HepG2 (cell line): ENCODE data around the gene SMG5. TPM values are rescaled to one million over a fixed set of nuclear protein-coding genes. Genes with fewer than 3 reads are reported as not detected.

Experiments
- ATAC-seq: fragments of 200-7000 bp; cut with Tn5 transposase; 3 replicates; pipeline ENCODE4 v1.9.1; 2020; ENCODE audit warnings: mild to moderate bottlenecking, moderate library complexity
- BruUV-seq: library from RNA; stranded (reverse); fragments of 400-500 nt; replicated peaks from 2 replicates; lab custom pipeline; 2021; lab: Mats Ljungman, UMichigan
- CTCF ChIA-PET: fragments of 300-600 bp; formaldehyde crosslinking; extraction: SDS; loops from one replicate; lab custom pipeline; 2021; ENCODE audit warnings: low total read pairs, inconsistent platforms, low intra/inter-chr PET ratio; lab: Yijun Ruan, JAX
- POLR2A ChIA-PET: fragments of 350-600 bp; sonication (Branson Sonifier 250); formaldehyde crosslinking; loops from one replicate; lab custom pipeline; 2020; ENCODE audit warnings: antibody characterized with exemption, inconsistent platforms; lab: Yijun Ruan, JAX
- DNase-seq: peaks from one replicate; pipeline ENCODE4 v3.0.0-alpha.2; 2015; ENCODE audit warnings: low spot score
- FAIRE-seq: peaks from 3 replicates; lab custom pipeline; 2011; peaks lifted over from hg19 to GRCh38; lab: Jason Lieb, UNC
- H2AFZ ChIP-seq: one replicate; pipeline ENCODE4 v1.6.1; 2011; ENCODE audit warnings: low read length, inconsistent platforms
- H3K27ac ChIP-seq: fragments of 300-600 bp; 3 replicates; pipeline ENCODE4 v1.8.0; 2011; ENCODE audit warnings: mixed run types, mild to moderate bottlenecking, mixed read lengths, low read length, inconsistent platforms; ENCODE audit not compliant: insufficient read depth; ENCODE audit errors: extremely low read length
- H3K27me3 ChIP-seq, 2 experiments: fragments of 200-600 bp in 1 of 2; 2 replicates in 1 of 2; 3 replicates in 1 of 2; pipeline versions ENCODE4 v1.6.0 to v1.8.0; 2011; ENCODE audit warnings: low read length in 2 of 2, mild to moderate bottlenecking in 2 of 2, moderate library complexity in 2 of 2, inconsistent platforms in 1 of 2; ENCODE audit not compliant: insufficient read depth in 2 of 2, control insufficient read depth in 1 of 2
- H3K36me3 ChIP-seq, 2 experiments: fragments of 200-600 bp in 1 of 2; replicated peaks in 1 of 2; 2 replicates in 1 of 2; 3 replicates in 1 of 2; pipeline versions ENCODE4 v1.5.1 to v1.8.0; 2011; ENCODE audit warnings: low read length in 2 of 2, inconsistent platforms in 1 of 2; ENCODE audit not compliant: insufficient read depth in 2 of 2, control insufficient read depth in 1 of 2
- H3K4me1 ChIP-seq: 2 replicates; pipeline ENCODE4 v1.5.1; 2012; ENCODE audit warnings: low read length, inconsistent platforms; ENCODE audit not compliant: insufficient read depth
- H3K4me2 ChIP-seq: 2 replicates; pipeline ENCODE4 v1.6.0; 2011; ENCODE audit warnings: low read depth, low read length, inconsistent platforms
- H3K4me3 ChIP-seq, 3 experiments: fragments of 200-600 bp in 1 of 3; sonication (generic), shearing (Covaris generic) in 1 of 3; replicated peaks in 1 of 3; 2 replicates each; pipeline ENCODE4 v1.5.1; 2011 to 2016; ENCODE audit warnings: low read length in 3 of 3, inconsistent platforms in 2 of 3, low read depth in 2 of 3, mild to moderate bottlenecking in 2 of 3, control low read depth in 1 of 3, mixed read lengths in 1 of 3; ENCODE audit not compliant: insufficient read depth in 1 of 3
- H3K79me2 ChIP-seq: one replicate; pipeline ENCODE4 v1.6.1; 2011; ENCODE audit warnings: low read length, inconsistent platforms; ENCODE audit not compliant: insufficient read depth
- H3K9ac ChIP-seq: 2 replicates; pipeline ENCODE4 v1.6.0; 2011; ENCODE audit warnings: mild to moderate bottlenecking, low read depth, low read length, inconsistent platforms; ENCODE audit not compliant: insufficient read depth
- H3K9me3 ChIP-seq: 2 replicates; pipeline ENCODE4 v1.5.1; 2012; ENCODE audit warnings: mild to moderate bottlenecking, low read length
- H4K20me1 ChIP-seq: 2 replicates; pipeline ENCODE4 v1.6.0; 2011; ENCODE audit warnings: inconsistent platforms, mild to moderate bottlenecking, low read length, moderate library complexity; ENCODE audit not compliant: insufficient read depth
- DPF2 ChIP-seq: sonication (generic); formaldehyde crosslinking; IDR thresholded peaks from 2 replicates; pipeline ENCODE4 v1.4.0; 2020; ENCODE audit warnings: mild to moderate bottlenecking, low read depth, missing genetic modification reagents, borderline replicate concordance
- GMEB1 ChIP-seq: sonication (generic); formaldehyde crosslinking; IDR thresholded peaks from 2 replicates; pipeline ENCODE4 v1.5.1; 2020; ENCODE audit warnings: missing genetic modification reagents, mild to moderate bottlenecking, borderline replicate concordance
- HMGXB4 ChIP-seq, 2 experiments: sonication (generic) in 1 of 2; formaldehyde crosslinking in 1 of 2; IDR thresholded peaks; 2 replicates each; pipeline versions ENCODE4 v1.4.0 to v1.6.1; 2018 to 2020; ENCODE audit warnings: missing genetic modification reagents in 2 of 2, borderline replicate concordance in 1 of 2, low read depth in 1 of 2, mild to moderate bottlenecking in 1 of 2, missing biosample characterization in 1 of 2
- MAFG ChIP-seq: sonication (generic); formaldehyde crosslinking; IDR thresholded peaks from 2 replicates; pipeline ENCODE4 v1.5.1; 2020; ENCODE audit warnings: mild to moderate bottlenecking, missing genetic modification reagents
- MTERF4 ChIP-seq: sonication (generic); formaldehyde crosslinking; IDR thresholded peaks from 2 replicates; pipeline ENCODE4 v1.8.0; 2023; ENCODE audit warnings: mild to moderate bottlenecking, missing genetic modification reagents
- PATZ1 ChIP-seq: sonication (generic); formaldehyde crosslinking; IDR thresholded peaks from 2 replicates; pipeline ENCODE4 v1.4.0; 2020; ENCODE audit warnings: missing genetic modification reagents
- RFXANK ChIP-seq: IDR thresholded peaks from 2 replicates; pipeline ENCODE4 v1.6.1; 2016
- RNF2 ChIP-seq: fragments of 450-650 bp; conservative IDR thresholded peaks from 2 replicates; pipeline ENCODE4 v1.6.1; 2016; ENCODE audit warnings: low read depth
- TFDP1 ChIP-seq: IDR thresholded peaks from 2 replicates; pipeline ENCODE4 v1.6.1; 2016; ENCODE audit warnings: missing compliant biosample characterization, missing genetic modification reagents, borderline replicate concordance
- ZFY ChIP-seq: sonication (generic); formaldehyde crosslinking; IDR thresholded peaks from 2 replicates; pipeline ENCODE4 v1.4.0; 2020; ENCODE audit warnings: missing genetic modification reagents
- ZNF101 ChIP-seq: sonication (generic); formaldehyde crosslinking; IDR thresholded peaks from 2 replicates; pipeline ENCODE4 v1.4.0; 2020; ENCODE audit warnings: mild to moderate bottlenecking, low read depth, missing genetic modification reagents, borderline replicate concordance
- ZNF619 ChIP-seq: sonication (generic); formaldehyde crosslinking; IDR thresholded peaks from 2 replicates; pipeline ENCODE4 v1.4.0; 2020; ENCODE audit warnings: mild to moderate bottlenecking, missing genetic modification reagents
- ZSCAN20 ChIP-seq: sonication (generic); formaldehyde crosslinking; IDR thresholded peaks from 2 replicates; pipeline ENCODE4 v1.4.0; 2020; ENCODE audit warnings: missing genetic modification reagents, mild to moderate bottlenecking, borderline replicate concordance
- WGBS: methylation state at CpG from one replicate; pipeline ENCODE4 v1.1.6; 2017; ENCODE audit warnings: low lambda C conversion rate; 5-methylcytosine and 5-hydroxymethylcytosine counted together
- in situ Hi-C: cut with HindIII; loops from 2 replicates; pipeline ENCODE4 v1.10.0; 2017; ENCODE audit warnings: low pct_unique_long_range_greater_than_20kb; ENCODE audit not compliant: extremely low pct_ligation_motif_present
- intact Hi-C: fragments of 100-400 bp; cut with micrococcal nuclease; formaldehyde crosslinking; loops from one replicate; pipeline ENCODE4 v1.10.0; 2022; ENCODE audit not compliant: unreplicated experiment
- polyA plus RNA-seq, 8 experiments: library from polyadenylated mRNA; depleted of rRNA in 3 of 8; stranded (reverse) in 7 of 8; unstranded in 1 of 8; fragments of >200 nt; fragmentation: Illumina TruSeq in 4 of 8; extraction: Trizol in 4 of 8; gene quantifications; 2 replicates each; pipeline versions ENCODE4 v1.2.1 to v1.2.3, GENCODE V29; 2011 to 2016; ENCODE audit warnings: low read depth in 4 of 8, missing spikeins in 1 of 8, mixed read lengths in 1 of 8; ENCODE audit not compliant: insufficient read depth in 1 of 8
- total RNA-seq, 5 experiments: library from RNA; depleted of rRNA; stranded (reverse); fragments of >200 nt; fragmentation: Illumina TruSeq; extraction: Trizol; gene quantifications; 2 replicates each; pipeline ENCODE4 v1.2.3, GENCODE V29; 2016; ENCODE audit warnings: low read depth in 1 of 5

The SMG5 gene
- total and polyA plus RNA-seq, 2 of the 13 experiments (the other 11 are each of a cell fraction or from before 2014, with no cell fraction given) = 50.5 to 84.0 TPM

GRCh38 chr1:156246781-156247459 is 35.7 kb downstream of the SMG5 start (continued):
- no peak for TF ChIP-seq ZSCAN20

GRCh38 chr1:156246241-156246780 is 36.3 kb downstream of the SMG5 start:
- Histone ChIP-seq H3K27me3 (no peaks in the 10 kb centered on the region), H3K4me1 (peaks cover 34% of the 10 kb centered on the region), H4K20me1 (no peaks in the 10 kb centered on the region), H3K4me2 (peak overlapping the region; percentile 92), H3K9ac (peak overlapping the region; percentile 53), H3K27ac (no peak overlapping the region), H3K79me2 (no peaks in the 10 kb centered on the region), H3K4me3 (peak overlapping the region; percentile 28 to 65 (median 30); a peak in 4 of 6 replicates), H2AFZ (no peak overlapping the region), H3K9me3 (no peaks in the 10 kb centered on the region), H3K36me3 (peaks cover 9 to 20% of the 10 kb centered on the region in 2 experiments; a peak in 4 of 5 replicates)
- no peak for FAIRE-seq
- CTCF ChIA-PET = no interaction called here
- no peak for DNase-seq
- intact Hi-C loops (no loop called here), in situ Hi-C loops (no loop called here)
- WGBS = 47% methylated on average over 9 of the region's 10 CpGs
- BruUV-seq = no TSS peak
- no peak for ATAC-seq
- POLR2A ChIA-PET = interaction anchor here (0.8 to 1.5 kb wide), 5 partner anchors 9 to 36 kb away, joined by 3 to 7 read pairs (median 3); partner anchors contain the start of gene SMG5
- TF ChIP-seq RNF2 = 0 out of 2 replicates have a peak, but pooled peaks have one; percentile 7
- no peak for TF ChIP-seq RFXANK (CRISPR knock-in tag)
- 0 out of 2 replicates have a peak, but pooled peaks have one; percentile 10 for TF ChIP-seq ZNF619
- TF ChIP-seq MTERF4 = no peak
- TF ChIP-seq DPF2 (CRISPR knock-in tag) = no peak
- TF ChIP-seq PATZ1 (CRISPR knock-in tag) = no peak
- no peak for TF ChIP-seq ZFY (CRISPR knock-in tag)
- TF ChIP-seq HMGXB4 (CRISPR knock-in tag; IDR thresholded peaks at IDR 0.05; ENCODE audit: borderline replicate concordance in 1 of 2, low read depth in 1 of 2) = 0 out of 4 replicates have a peak, but pooled peaks of 1 of the 2 experiments have one; percentile 0
- no peak for TF ChIP-seq MAFG
- no peak for TF ChIP-seq GMEB1
- no peak for TF ChIP-seq TFDP1
- TF ChIP-seq ZNF101 (CRISPR knock-in tag) = no peak
